H1 (cell line): ENCODE data around the gene PRR5. TPM values are rescaled to one million over a fixed set of nuclear protein-coding genes. Genes with fewer than 3 reads are reported as not detected.

Experiments used
- CTCF ChIA-PET: fragments of 300-600 bp; sonication (Branson Sonifier 250); formaldehyde crosslinking; loops from one replicate; lab custom pipeline; 2021; ENCODE audit not compliant: partially characterized antibody; lab: Charles Lee
- POLR2A ChIA-PET: fragments of 300-600 bp; sonication (Branson Sonifier 250); formaldehyde crosslinking; loops from one replicate; lab custom pipeline; 2021; ENCODE audit warnings: inconsistent platforms; ENCODE audit not compliant: partially characterized antibody; lab: Charles Lee
- DNase-seq, 2 experiments: peaks; one replicate each; pipeline versions ENCODE4 v3.0.0 to v3.0.0-alpha.2; 2010 to 2022; ENCODE audit warnings: low spot score in 2 of 2, low read depth in 1 of 2, mixed read lengths in 1 of 2
- FAIRE-seq: peaks from 2 replicates; lab custom pipeline; 2011; peaks lifted over from hg19 to GRCh38; lab: Jason Lieb, UNC
- H2AFZ ChIP-seq: 2 replicates; pipeline ENCODE4 v1.8.1; 2012; ENCODE audit warnings: low read length, inconsistent platforms
- H2AK5ac ChIP-seq: 2 replicates; pipeline ENCODE4 v1.6.1; 2013; ENCODE audit warnings: low read depth, low read length
- H2BK120ac ChIP-seq: replicated peaks from 2 replicates; pipeline ENCODE3; 2013; ENCODE audit warnings: low read depth, low read length, inconsistent platforms
- H2BK12ac ChIP-seq: 2 replicates; pipeline ENCODE4 v1.6.1; 2013; ENCODE audit warnings: low read depth, low read length
- H2BK15ac ChIP-seq: 2 replicates; pipeline ENCODE4 v1.6.1; 2013; ENCODE audit warnings: low read length
- H2BK20ac ChIP-seq: 2 replicates; pipeline ENCODE4 v1.6.1; 2013; ENCODE audit warnings: low read length
- H2BK5ac ChIP-seq: 2 replicates; pipeline ENCODE4 v1.6.1; 2013; ENCODE audit warnings: low read depth, low read length
- H3K14ac ChIP-seq: 2 replicates; pipeline ENCODE4 v1.6.1; 2013; ENCODE audit warnings: inconsistent platforms; ENCODE audit not compliant: insufficient read length
- H3K18ac ChIP-seq: 2 replicates; pipeline ENCODE4 v1.6.1; 2013; ENCODE audit warnings: low read length; ENCODE audit errors: extremely low read depth
- H3K23ac ChIP-seq: 2 replicates; pipeline ENCODE4 v1.6.1; 2013; ENCODE audit warnings: inconsistent platforms; ENCODE audit not compliant: insufficient read length
- H3K23me2 ChIP-seq: 2 replicates; pipeline ENCODE4 v1.6.1; 2013; ENCODE audit warnings: low read depth, low read length
- H3K27ac ChIP-seq: 2 replicates; pipeline ENCODE4 v1.6.1; 2011; ENCODE audit warnings: low read depth, low read length, inconsistent platforms
- H3K27me3 ChIP-seq, 4 experiments: replicated peaks in 1 of 4; 1 replicate in 1 of 4; 2 replicates in 3 of 4; pipeline versions ENCODE4 v1.6.1 to v1.8.1; 2011 to 2013; ENCODE audit warnings: low read length in 3 of 4, mild to moderate bottlenecking in 3 of 4, inconsistent platforms in 2 of 4, mixed read lengths in 2 of 4, moderate library complexity in 1 of 4; ENCODE audit not compliant: control insufficient read depth in 3 of 4, insufficient read depth in 3 of 4; ENCODE audit errors: extremely low read depth in 1 of 4
- H3K36me3 ChIP-seq, 4 experiments: 2 replicates each; pipeline versions ENCODE4 v1.6.1 to v1.8.1; 2011 to 2013; ENCODE audit warnings: mild to moderate bottlenecking in 4 of 4, low read length in 3 of 4, moderate library complexity in 2 of 4, control low read depth in 1 of 4, inconsistent platforms in 1 of 4; ENCODE audit not compliant: insufficient read depth in 4 of 4, control insufficient read depth in 2 of 4
- H3K4ac ChIP-seq: replicated peaks from 2 replicates; pipeline ENCODE3; 2013; ENCODE audit warnings: low read length, low read depth, mixed read lengths, inconsistent platforms; ENCODE audit not compliant: insufficient read length
- H3K4me1 ChIP-seq, 4 experiments: replicated peaks in 1 of 4; 1 replicate in 1 of 4; 2 replicates in 3 of 4; pipeline versions ENCODE4 v1.6.1 to v1.8.1; 2011 to 2013; ENCODE audit warnings: low read length in 3 of 4, inconsistent platforms in 2 of 4, mixed read lengths in 1 of 4; ENCODE audit not compliant: insufficient read depth in 4 of 4, control insufficient read depth in 3 of 4
- H3K4me2 ChIP-seq, 2 experiments: 2 replicates each; pipeline versions ENCODE4 v1.6.1 to v1.8.1; 2011 to 2013; ENCODE audit warnings: low read depth in 2 of 2, low read length in 2 of 2, control low read depth in 1 of 2, inconsistent platforms in 1 of 2, mild to moderate bottlenecking in 1 of 2; ENCODE audit not compliant: insufficient read depth in 1 of 2
- H3K4me3 ChIP-seq, 4 experiments: fragments of 200-600, 300-600 bp in 1 of 4; sonication (generic), shearing (Covaris generic), sonication (Bioruptor Twin) in 1 of 4; 2 replicates each; pipeline versions ENCODE4 v1.5.1 to v1.8.1; 2011 to 2016; ENCODE audit warnings: low read length in 4 of 4, low read depth in 3 of 4, control low read depth in 2 of 4, inconsistent platforms in 2 of 4, mild to moderate bottlenecking in 2 of 4, mixed read lengths in 1 of 4, moderate library complexity in 1 of 4; ENCODE audit not compliant: insufficient read depth in 2 of 4; ENCODE audit errors: extremely low read depth in 1 of 4
- H3K56ac ChIP-seq: replicated peaks from 2 replicates; pipeline ENCODE3; 2013; ENCODE audit warnings: low read depth, mild to moderate bottlenecking, mixed read lengths, low read length, inconsistent platforms; ENCODE audit not compliant: insufficient read length
- H3K79me1 ChIP-seq: 2 replicates; pipeline ENCODE4 v1.6.1; 2013; ENCODE audit warnings: low read depth, low read length, control low read depth
- H3K79me2 ChIP-seq, 2 experiments: 2 replicates each; pipeline versions ENCODE4 v1.6.1 to v1.8.1; 2012 to 2013; ENCODE audit warnings: low read length in 2 of 2, mild to moderate bottlenecking in 2 of 2, inconsistent platforms in 1 of 2; ENCODE audit not compliant: insufficient read depth in 2 of 2, control insufficient read depth in 1 of 2
- H3K9ac ChIP-seq, 4 experiments: replicated peaks in 1 of 4; 1 replicate in 1 of 4; 2 replicates in 3 of 4; pipeline versions ENCODE4 v1.6.1 to v1.8.1; 2011 to 2013; ENCODE audit warnings: low read depth in 3 of 4, low read length in 3 of 4, control low read depth in 2 of 4, mild to moderate bottlenecking in 2 of 4, moderate library complexity in 2 of 4, inconsistent platforms in 1 of 4; ENCODE audit errors: extremely low read depth in 1 of 4
- H3K9me3 ChIP-seq, 2 experiments: 2 replicates each; pipeline versions ENCODE4 v1.6.1 to v1.8.1; 2012 to 2013; ENCODE audit warnings: mild to moderate bottlenecking in 2 of 2, moderate library complexity in 2 of 2, control low read depth in 1 of 2, inconsistent platforms in 1 of 2, low read depth in 1 of 2, low read length in 1 of 2, mixed read lengths in 1 of 2; ENCODE audit not compliant: insufficient read depth in 2 of 2
- H4K20me1 ChIP-seq, 2 experiments: replicated peaks in 1 of 2; 2 replicates each; pipeline versions ENCODE3 to v1.8.1; 2011 to 2013; ENCODE audit warnings: inconsistent platforms in 2 of 2, low read length in 2 of 2, mild to moderate bottlenecking in 1 of 2; ENCODE audit not compliant: insufficient read depth in 2 of 2, control insufficient read depth in 1 of 2
- H4K5ac ChIP-seq: 2 replicates; pipeline ENCODE4 v1.6.1; 2013; ENCODE audit warnings: low read length, low read depth, mixed read lengths, inconsistent platforms; ENCODE audit not compliant: insufficient read length
- H4K8ac ChIP-seq: 2 replicates; pipeline ENCODE4 v1.8.0; 2013; ENCODE audit warnings: mild to moderate bottlenecking, moderate library complexity, low read length, inconsistent platforms; ENCODE audit not compliant: insufficient read depth; ENCODE audit errors: extremely low read depth
- H4K91ac ChIP-seq: replicated peaks from 2 replicates; pipeline ENCODE3; 2013; ENCODE audit warnings: low read length, mixed read lengths, inconsistent platforms; ENCODE audit not compliant: insufficient read length
- ZNF274 ChIP-seq: IDR thresholded peaks from 2 replicates; pipeline ENCODE4 v1.7.0; 2012; ENCODE audit warnings: low read length, borderline replicate concordance; ENCODE audit errors: extremely low read depth
- WGBS, 2 experiments: shearing (Covaris generic) in 1 of 2; methylation state at CpG; one replicate each; pipeline versions ENCODE4 v1.1.6 to v1.1.7; 2013 to 2015; ENCODE audit warnings: low lambda C conversion rate in 2 of 2, mixed read lengths in 2 of 2, inconsistent platforms in 1 of 2, low coverage in 1 of 2, missing lambda C conversion rate in 1 of 2; ENCODE audit not compliant: insufficient replicate concordance in 2 of 2, insufficient coverage in 1 of 2, insufficient read length in 1 of 2; ENCODE audit errors: extremely low coverage in 1 of 2, missing lambda C conversion rate in 1 of 2; 5-methylcytosine and 5-hydroxymethylcytosine counted together
- polyA plus RNA-seq, 7 experiments: library from polyadenylated mRNA; depleted of rRNA in 3 of 7; stranded (reverse) in 5 of 7; unstranded in 2 of 7; fragments of >200 nt in 5 of 7; fragments of 200-250 nt in 2 of 7; gene quantifications; 1 replicate in 5 of 7; 2 replicates in 1 of 7; 4 replicates in 1 of 7; pipeline versions ENCODE4 v1.2.1 to v1.2.3, GENCODE V29; 2011 to 2013; ENCODE audit warnings: missing spikeins in 2 of 7, mixed read lengths in 2 of 7
- total RNA-seq: library from RNA; stranded (reverse); fragmentation: NEBNext Ultra II Directional; extraction: Animal tissue kit (Norgen Biotek cat#: 25700); gene quantifications from 2 replicates; pipeline ENCODE4 v1.2.1, GENCODE V29; 2021

Gene PRR5
- total and polyA plus RNA-seq, 2 of the 8 experiments (the other 6 are each of a cell fraction or from before 2014, with no cell fraction given): 16.5 to 25.7 TPM

DNA sequence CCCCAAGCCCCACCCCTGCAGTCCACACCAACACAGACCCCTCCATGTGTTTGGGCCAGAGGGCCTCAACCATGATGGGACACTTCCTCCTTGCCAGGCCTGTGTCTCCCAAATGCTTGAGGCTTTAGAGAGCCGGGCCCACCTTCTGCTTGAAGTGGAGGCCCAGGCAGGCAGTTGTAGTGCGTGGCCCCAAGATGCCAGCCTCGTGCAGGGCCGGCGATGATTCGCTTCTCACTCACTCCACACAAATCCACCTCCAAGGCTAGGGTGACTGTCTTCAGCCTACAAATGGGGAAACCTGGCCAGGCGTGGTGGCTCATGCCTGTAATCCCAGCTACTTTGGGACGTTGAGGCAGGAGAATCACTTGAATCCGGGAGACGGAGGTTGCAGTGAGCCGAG lies 5.7 kb downstream of the PRR5 start:
- H3K4me1 ChIP-seq: peaks cover 0 to 9% (median 6%) of the 10 kb centered on the region in 4 experiments; a peak in 5 of 7 replicates
- H3K4me3 ChIP-seq: no peak overlapping the region
- no peak overlapping the region for H2BK5ac ChIP-seq
- H4K91ac ChIP-seq: no peak overlapping the region
- H4K20me1 ChIP-seq: peaks cover 6 to 25% of the 10 kb centered on the region in 2 experiments
- POLR2A ChIA-PET: interaction anchor here (1.2 to 1.4 kb wide), 2 partner anchors 38 to 496 kb away, joined by 3 read pairs; no protein-coding TSS in a partner anchor
- no peak overlapping the region for H4K8ac ChIP-seq
- H3K18ac ChIP-seq: no peak overlapping the region
- H3K4ac ChIP-seq: no peak overlapping the region
- H2BK12ac ChIP-seq: no peak overlapping the region
- FAIRE-seq (no peak), DNase-seq (no peak)
- no peaks in the 10 kb centered on the region for H3K36me3 ChIP-seq
- H3K23me2 ChIP-seq: peaks cover 1% of the 10 kb centered on the region; the same call in 1 of the 2 replicates
- no peak overlapping the region for H3K4me2 ChIP-seq
- H2BK20ac ChIP-seq: no peak overlapping the region
- no peak overlapping the region for H3K23ac ChIP-seq
- WGBS, 2 experiments: 97% methylated on average over 11 of the region's 11 CpGs; no CpG with 5 or more reads in 1 of the 2 experiments
- H3K56ac ChIP-seq: no peak overlapping the region
- no peak overlapping the region for H2BK120ac ChIP-seq
- no peak overlapping the region for H3K9ac ChIP-seq
- no peak overlapping the region for H3K27ac ChIP-seq
- H3K9me3 ChIP-seq: no peaks in the 10 kb centered on the region
- H3K27me3 ChIP-seq: peaks cover 0 to 14% (median 9%) of the 10 kb centered on the region in 4 experiments; a peak in 5 of 7 replicates
- CTCF ChIA-PET: interaction anchor here (1.1 to 9.8 kb wide), 6 partner anchors 11 to 100 kb away, joined by 3 to 80 read pairs (median 4); no protein-coding TSS in a partner anchor
- H2AFZ ChIP-seq: no peak overlapping the region
- no peak overlapping the region for H4K5ac ChIP-seq
- H3K79me2 ChIP-seq: peaks cover 0 to 2% of the 10 kb centered on the region in 2 experiments; a peak in 1 of 4 replicates
- H2BK15ac ChIP-seq: no peak overlapping the region
- H3K79me1 ChIP-seq: no peaks in the 10 kb centered on the region; the same call in 1 of the 2 replicates
- no peak overlapping the region for H2AK5ac ChIP-seq
- no peak overlapping the region for H3K14ac ChIP-seq
- no peak for TF ChIP-seq ZNF274
